Measurements from ENCODE around the gene PQBP1. TPM values are rescaled to one million over a fixed set of nuclear protein-coding genes. Genes with fewer than 3 reads are reported as not detected.

The PQBP1 gene
- polyA plus RNA-seq, 3 donors: 67.9 to 83.2 (median 78.8) TPM

- no peak for DNase-seq (ENCODE audit: extremely low read depth in 1 of 11, low read depth in 9 of 11, low spot score in 4 of 11)
These were observed 16.1 kb downstream of the PQBP1 start for GRCh38 chrX:48913605-48914366.

DNA sequence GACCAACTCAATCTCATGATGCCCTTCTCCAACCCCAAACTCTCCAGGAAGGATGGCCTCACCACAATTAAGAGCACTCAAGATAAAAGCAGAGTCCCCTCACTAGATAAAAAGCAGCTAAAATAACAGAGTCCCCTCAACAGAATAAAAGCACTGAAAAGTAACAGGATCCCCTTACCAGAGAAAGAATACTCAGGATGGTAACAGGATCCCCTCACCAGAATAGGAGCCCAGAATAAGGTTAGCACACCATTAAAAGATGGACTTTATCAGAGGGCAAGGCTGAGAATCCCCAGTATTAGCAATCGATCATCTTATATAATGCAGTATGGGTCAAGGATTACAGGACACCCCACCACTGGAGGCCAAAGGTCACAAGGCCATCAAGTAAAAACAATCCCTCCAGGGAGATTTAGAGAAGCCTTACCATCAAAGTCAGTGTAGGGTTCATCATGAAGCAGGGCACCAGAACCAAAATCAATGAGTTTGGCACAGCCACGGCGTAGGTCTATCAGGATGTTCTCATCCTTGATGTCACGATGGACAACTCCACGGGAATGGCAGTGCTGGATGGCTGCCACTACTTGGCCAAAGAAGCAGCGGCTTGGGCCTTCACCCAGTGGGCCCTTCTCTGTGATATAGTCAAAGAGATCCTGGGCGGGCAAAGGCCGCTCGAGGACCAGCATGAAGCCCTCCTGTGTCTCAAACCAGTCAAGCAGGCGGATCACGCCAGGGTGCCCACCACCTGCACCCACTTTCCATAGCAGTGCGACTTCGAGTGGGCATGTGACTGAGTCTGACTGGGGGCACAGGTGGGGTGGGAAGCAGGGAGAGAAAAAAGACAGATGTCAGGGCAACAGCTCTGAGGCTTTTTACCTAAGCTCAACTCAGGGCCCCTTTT, 17.1 kb downstream of the PQBP1 start:
- DNase-seq (ENCODE audit: extremely low read depth in 1 of 11, low read depth in 9 of 11, low spot score in 4 of 11): no peak

DNA sequence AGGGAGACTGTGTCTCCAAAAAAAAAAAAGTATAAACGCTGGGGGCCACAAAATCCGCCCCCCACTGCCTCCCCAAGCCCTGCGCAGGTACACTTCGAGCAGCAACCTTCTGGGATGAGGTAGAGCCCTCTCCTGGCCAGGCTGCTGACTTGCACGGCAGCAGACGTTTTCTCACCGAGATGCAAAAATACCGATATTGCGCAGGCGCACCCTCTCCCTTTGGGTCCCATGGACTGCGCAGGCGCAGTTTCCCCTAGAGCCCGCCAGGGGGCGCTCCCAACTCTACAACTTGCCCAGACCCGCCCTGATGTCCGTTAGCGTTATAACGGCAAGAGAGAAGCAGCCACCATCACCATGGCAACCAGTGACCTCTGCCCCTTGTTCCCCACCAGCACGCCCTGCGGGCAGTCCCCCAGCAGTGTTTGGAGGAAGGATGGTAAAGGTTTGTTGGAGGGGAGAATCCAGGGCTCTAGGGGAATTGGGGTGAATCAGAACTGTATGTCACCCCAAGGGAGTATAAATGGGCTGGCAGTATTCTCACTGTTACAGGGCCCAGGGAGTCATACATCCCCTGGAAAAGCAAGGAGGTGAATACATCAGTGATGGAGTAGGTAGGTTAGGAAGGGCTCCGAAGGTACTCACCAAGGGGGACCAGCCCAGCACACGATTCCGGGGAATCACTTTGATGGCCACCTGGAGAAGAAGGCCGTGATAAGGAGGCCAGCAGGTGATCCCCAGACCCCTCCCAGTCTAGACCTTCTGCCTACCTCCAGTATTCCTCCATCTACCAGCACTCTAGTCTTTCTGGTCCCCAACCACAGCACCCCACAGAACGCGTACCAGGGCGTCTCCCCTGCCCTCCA, 19.6 kb downstream of the PQBP1 start:
- DNase-seq (ENCODE audit: extremely low read depth in 1 of 11, low read depth in 9 of 11, low spot score in 4 of 11): peak; percentile 65 to 86 (median 77)

DNA sequence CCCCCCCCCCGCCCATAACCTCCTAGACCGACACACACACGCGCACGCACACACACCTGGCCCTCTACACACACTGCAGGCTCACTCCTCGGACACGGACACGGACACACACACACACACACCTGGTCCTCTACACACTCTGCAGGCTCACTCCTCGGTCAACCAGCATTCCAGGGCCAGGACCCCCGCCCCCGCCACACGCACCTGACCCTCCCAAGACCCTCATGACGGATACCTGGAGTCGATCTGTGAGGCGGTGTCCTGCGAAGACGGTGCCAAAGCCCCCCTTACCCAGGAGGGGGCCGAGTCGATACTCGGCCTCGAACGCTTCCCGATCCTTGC, 20.5 kb downstream of the PQBP1 start:
- peak in 1 of 11 donors; percentile 2 for DNase-seq (ENCODE audit: extremely low read depth in 1 of 11, low read depth in 9 of 11, low spot score in 4 of 11)

DNA sequence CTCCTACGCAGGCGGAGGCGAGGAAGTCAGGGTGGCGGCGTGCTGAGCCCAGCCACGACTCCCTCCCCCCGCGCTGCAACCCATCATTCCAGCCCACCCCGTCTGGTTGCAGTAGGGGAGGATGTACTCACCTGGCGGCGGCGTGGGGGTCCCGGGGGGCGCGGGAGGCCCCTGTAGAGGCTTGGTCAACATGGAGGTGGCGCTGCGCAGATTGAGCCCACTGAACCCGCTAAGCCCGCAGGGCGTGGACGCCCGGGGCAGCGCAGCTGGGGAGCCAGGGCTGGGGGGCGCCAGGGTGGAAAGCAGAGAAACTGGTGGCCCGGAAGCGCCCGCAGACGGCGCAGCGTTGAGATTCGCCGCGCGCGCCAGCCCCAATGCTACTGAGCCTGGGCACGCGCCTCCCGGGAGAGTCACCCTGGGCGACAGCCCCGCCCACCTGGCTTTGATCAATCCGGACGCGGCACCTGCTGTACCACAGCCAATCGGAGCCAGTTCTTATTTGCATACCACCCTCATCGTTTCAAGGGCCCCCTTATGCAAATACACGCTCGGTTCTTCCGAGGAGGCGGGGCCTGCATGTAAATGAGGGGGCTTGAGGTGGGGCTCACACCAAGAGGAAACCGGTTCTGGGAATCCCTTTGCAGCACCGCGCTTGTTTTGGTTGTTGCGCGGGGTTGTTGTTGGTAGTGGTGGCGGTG, 21.1 kb downstream of the PQBP1 start, which contains the start of gene PIM2:
Gene PIM2 (minus strand): TSS at position 382 of the 698 bp plus-strand sequence. CDS start 190 bp downstream, at position 192.
- peak in 10 of 11 donors; percentile 56 to 84 (median 74) for DNase-seq (ENCODE audit: extremely low read depth in 1 of 11, low read depth in 9 of 11, low spot score in 4 of 11)

DNA sequence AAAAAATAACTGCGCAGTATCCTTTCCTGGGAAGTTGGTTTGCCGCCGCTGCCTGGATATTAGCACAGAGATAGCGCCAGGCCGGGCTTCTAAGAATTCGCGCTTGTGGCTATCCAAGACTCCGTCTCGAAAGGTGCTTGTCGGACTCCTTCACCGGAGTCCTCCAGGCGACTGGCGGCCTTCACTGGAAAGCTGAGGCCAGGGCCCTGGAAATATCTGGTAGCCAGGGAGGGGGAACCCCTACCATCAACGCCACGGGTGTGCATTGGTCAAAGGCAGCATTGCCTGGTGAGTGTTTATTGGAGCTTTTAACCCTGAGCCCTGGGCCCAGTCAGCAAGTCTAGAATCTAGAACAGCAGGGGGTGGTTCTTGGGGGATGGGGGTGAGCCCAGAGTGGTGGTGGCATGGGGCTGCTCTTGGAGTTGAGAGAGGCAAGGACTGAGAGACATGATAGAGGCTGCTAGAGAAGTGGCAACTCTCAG, 21.7 kb downstream of the PQBP1 start:
- DNase-seq (ENCODE audit: extremely low read depth in 1 of 11, low read depth in 9 of 11, low spot score in 4 of 11): no peak

DNA sequence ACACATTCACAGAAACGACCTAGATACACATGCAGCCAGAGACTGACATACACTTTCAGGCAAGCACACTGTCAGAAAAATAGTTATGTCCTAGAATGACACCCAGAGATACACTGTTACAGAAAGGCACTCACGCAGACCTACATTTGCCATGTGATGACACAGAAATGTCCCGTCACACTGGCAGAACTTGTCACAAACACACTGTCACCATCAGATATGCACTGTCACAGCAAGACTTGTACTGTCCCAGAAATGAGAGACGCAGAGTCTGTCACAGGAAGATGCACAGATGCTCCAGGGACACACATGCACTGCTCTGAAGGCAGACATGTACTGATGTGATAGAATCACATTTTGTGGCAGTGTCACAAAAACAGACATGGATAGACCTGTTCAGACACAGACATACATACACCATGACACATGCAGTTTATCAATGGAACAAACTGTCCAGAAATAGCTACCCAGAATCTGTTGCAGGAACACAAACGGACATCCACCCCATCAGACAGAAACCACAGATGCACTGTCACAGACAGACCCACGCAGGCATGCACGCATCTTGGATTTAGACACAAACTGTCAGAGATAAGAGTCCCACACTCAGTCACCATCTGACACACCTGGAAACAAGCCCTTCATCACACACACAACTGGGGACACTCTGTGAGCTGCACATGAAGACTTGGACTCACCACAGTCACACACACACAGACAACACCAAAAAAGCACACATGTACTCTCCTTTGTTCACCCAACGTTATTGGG, 22.4 kb downstream of the PQBP1 start:
- no peak for DNase-seq (ENCODE audit: extremely low read depth in 1 of 11, low read depth in 9 of 11, low spot score in 4 of 11)

- DNase-seq (ENCODE audit: extremely low read depth in 1 of 11, low read depth in 9 of 11, low spot score in 4 of 11): no peak
These were observed 23.0 kb downstream of the PQBP1 start for GRCh38 chrX:48920718-48921104.

DNA sequence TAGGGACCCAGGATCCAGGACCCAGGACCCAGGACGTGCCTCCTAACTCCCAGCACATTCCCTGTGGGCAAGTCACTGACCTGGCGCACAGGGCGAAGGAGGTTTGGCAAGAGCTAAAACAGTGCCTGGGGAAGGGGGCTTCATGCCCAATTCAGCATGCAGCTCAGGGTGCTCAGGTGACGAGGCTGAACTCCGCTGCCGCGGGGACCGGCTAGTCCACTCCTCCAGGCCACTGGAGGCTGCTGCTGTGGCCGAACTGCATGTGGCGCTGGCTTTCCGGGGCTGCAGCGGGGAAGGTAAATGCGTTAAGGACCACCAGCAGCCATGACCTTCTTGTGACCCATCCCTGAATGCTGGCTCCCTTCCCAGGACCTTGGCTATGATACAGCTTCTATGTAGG, 26.0 kb downstream of the PQBP1 start:
- no peak for DNase-seq (ENCODE audit: extremely low read depth in 1 of 11, low read depth in 9 of 11, low spot score in 4 of 11)

DNA sequence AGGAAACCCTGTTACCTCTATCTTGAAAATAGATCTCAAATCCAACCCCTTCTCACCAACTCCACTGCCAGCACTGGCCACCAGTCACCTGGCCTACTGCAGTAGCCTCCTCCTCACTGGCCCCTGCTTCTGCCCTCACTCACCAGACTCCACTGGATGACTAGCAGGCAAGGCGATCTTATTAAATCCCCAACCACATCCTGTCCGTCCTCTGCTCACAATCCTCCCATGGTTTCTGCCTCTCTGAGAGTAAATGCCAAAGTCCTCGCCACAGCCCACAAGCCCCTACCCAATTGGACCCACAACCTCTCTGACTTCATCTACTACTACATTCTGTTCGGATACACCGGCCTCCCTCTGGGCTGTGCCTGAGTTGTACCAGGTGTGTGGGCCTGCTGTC, 26.5 kb downstream of the PQBP1 start:
- DNase-seq (ENCODE audit: extremely low read depth in 1 of 11, low read depth in 9 of 11, low spot score in 4 of 11): no peak

GRCh38 chrX:48927123-48927522, 29.4 kb downstream of the PQBP1 start:
- no peak for DNase-seq (ENCODE audit: extremely low read depth in 1 of 11, low read depth in 9 of 11, low spot score in 4 of 11)

GRCh38 chrX:48927736-48928382, 30.1 kb downstream of the PQBP1 start:
- no peak for DNase-seq (ENCODE audit: extremely low read depth in 1 of 11, low read depth in 9 of 11, low spot score in 4 of 11)

DNA sequence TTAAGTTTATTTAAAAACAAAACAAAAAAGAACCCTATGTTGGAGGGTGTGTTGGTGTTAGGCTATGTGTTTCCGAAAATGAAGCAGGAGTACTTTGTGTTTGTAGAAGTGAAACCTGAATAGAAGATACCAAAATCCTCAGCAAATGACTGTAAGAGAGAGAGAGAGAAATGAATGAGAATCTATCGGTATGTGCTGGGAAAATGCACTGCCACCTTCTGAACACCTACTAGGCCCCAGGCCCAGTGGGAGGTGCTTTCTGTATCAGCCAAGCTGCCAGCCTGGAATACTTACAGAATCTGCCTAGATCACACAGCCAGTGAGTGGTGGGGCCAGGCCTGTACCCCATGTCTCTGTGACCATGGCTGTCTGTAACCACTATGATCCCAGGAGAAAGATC, 36.0 kb downstream of the PQBP1 start:
- DNase-seq (ENCODE audit: extremely low read depth in 1 of 11, low read depth in 9 of 11, low spot score in 4 of 11): no peak

DNA sequence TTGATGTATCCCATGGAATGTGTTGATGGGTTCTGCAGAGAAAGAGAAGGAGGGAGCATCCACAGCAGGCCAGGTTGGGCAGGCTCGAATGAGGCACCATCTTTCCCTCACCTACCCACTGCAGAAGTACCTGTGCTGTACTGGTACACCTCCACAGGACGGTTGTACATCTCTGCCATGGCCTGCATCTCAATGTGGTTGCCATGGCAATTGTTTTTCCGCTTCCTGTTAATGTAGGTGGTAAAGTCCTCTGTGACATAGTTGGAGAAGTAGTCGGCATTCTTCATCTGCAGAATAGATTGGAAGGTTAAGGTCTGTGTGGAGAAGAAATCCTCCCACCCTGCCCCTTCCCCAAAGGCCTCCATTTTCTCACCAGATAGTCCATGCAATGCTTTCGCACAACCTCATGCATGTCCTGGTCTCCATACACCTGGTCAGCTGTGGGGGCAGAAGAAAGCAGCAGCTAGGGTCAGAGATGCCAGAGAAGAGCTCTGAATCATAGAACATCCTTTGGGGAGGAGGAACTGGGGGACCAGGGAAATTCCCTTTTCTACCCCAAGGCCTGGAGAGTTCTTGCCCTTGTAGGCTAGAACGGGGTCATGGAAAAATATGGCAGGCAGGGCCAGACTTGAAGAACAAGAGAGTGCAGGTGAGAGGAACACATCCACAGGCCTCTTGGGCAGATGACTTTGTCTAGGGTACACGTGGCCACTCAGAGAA, 37.0 kb downstream of the PQBP1 start:
- DNase-seq (ENCODE audit: extremely low read depth in 1 of 11, low read depth in 9 of 11, low spot score in 4 of 11): no peak

DNA sequence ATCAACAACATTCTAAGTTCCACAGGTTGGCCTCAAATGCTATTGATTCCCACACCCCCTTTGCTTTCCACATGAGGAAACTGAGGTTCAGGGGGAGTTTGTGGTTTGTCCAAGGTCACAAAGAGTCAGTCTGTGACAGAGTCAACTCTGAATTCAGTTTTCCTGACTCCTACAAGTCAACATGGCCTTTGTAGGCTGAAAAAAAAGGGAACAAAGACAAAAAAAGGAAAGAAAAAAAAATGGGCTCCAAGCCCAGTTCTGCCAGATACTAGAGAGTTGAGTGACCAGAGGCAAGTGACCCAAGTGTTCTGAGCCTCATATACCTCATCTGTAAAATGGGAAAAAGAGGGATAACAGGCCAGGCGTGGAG, 37.6 kb downstream of the PQBP1 start:
- no peak for DNase-seq (ENCODE audit: extremely low read depth in 1 of 11, low read depth in 9 of 11, low spot score in 4 of 11)

- DNase-seq (ENCODE audit: extremely low read depth in 1 of 11, low read depth in 9 of 11, low spot score in 4 of 11): no peak
These were observed 38.8 kb downstream of the PQBP1 start for GRCh38 chrX:48936429-48937053.
